Osteoblast (primary cell): ENCODE data around the gene OSBPL5. TPM values are rescaled to one million over a fixed set of nuclear protein-coding genes. Genes with fewer than 3 reads are reported as not detected.

Experiments
- DNase-seq: peaks from one replicate; pipeline ENCODE4 v3.0.0; 2011; ENCODE audit warnings: low spot score, mixed read lengths; ENCODE audit not compliant: insufficient read length; ENCODE audit errors: missing footprints
- H2AFZ ChIP-seq: 2 replicates; pipeline ENCODE4 v1.6.0; 2011; ENCODE audit warnings: mild to moderate bottlenecking, low read length
- H3K27ac ChIP-seq: 2 replicates; pipeline ENCODE4 v1.5.1; 2011; ENCODE audit warnings: mild to moderate bottlenecking, low read depth, low read length, moderate library complexity
- H3K27me3 ChIP-seq: 2 replicates; pipeline ENCODE4 v1.6.0; 2012; ENCODE audit warnings: mild to moderate bottlenecking, control low read depth, inconsistent platforms, low read length, moderate library complexity; ENCODE audit not compliant: insufficient read depth
- H3K36me3 ChIP-seq: 2 replicates; pipeline ENCODE4 v1.5.1; 2011; ENCODE audit warnings: mild to moderate bottlenecking, low read length, control low read depth, moderate library complexity; ENCODE audit not compliant: insufficient read depth
- H3K4me1 ChIP-seq: 2 replicates; pipeline ENCODE4 v1.5.1; 2011; ENCODE audit warnings: mild to moderate bottlenecking, low read length, control low read depth, moderate library complexity; ENCODE audit not compliant: insufficient read depth
- H3K4me2 ChIP-seq: 2 replicates; pipeline ENCODE4 v1.6.0; 2011; ENCODE audit warnings: mild to moderate bottlenecking, low read length; ENCODE audit not compliant: insufficient read depth
- H3K4me3 ChIP-seq: fragments of 200-600 bp; sonication (generic); 3 replicates; pipeline ENCODE4 v1.5.1; 2012; ENCODE audit warnings: mild to moderate bottlenecking, low read length, inconsistent platforms; ENCODE audit not compliant: insufficient read depth
- H3K79me2 ChIP-seq: 2 replicates; pipeline ENCODE4 v1.6.0; 2012; ENCODE audit warnings: mild to moderate bottlenecking, low read length, control low read depth, inconsistent platforms; ENCODE audit not compliant: insufficient read depth
- H3K9me3 ChIP-seq: 2 replicates; pipeline ENCODE4 v1.5.1; 2011; ENCODE audit warnings: low read depth, low read length, control low read depth
- H4K20me1 ChIP-seq: 2 replicates; pipeline ENCODE4 v1.6.0; 2012; ENCODE audit warnings: mild to moderate bottlenecking, low read length, control low read depth; ENCODE audit not compliant: insufficient read depth
- total RNA-seq: library from RNA; depleted of rRNA; stranded (reverse); fragments of >200 nt; gene quantifications from 2 replicates; pipeline ENCODE4 v1.2.3, GENCODE V29; 2012
- TF ChIP-seq, protein P1 (sequence below): IDR thresholded peaks from 2 replicates; pipeline ENCODE4 v1.5.1; 2011; ENCODE audit warnings: mild to moderate bottlenecking, low read depth, low read length, moderate library complexity; ENCODE audit errors: extremely low read depth

The OSBPL5 gene
- total RNA-seq, 1 donor: 49.9 TPM

- Histone ChIP-seq H3K36me3 (peaks cover 5% of the 10 kb centered on the region), H3K4me3 (peak overlapping the region; percentile 33), H2AFZ (no peak overlapping the region), H3K79me2 (peaks cover 97% of the 10 kb centered on the region), H3K9me3 (no peaks in the 10 kb centered on the region), H3K4me1 (peaks cover 42% of the 10 kb centered on the region), H4K20me1 (peaks cover 62% of the 10 kb centered on the region), H3K27me3 (no peaks in the 10 kb centered on the region), H3K4me2 (peak overlapping the region; percentile 67), H3K27ac (peak overlapping the region; percentile 92)
- TF ChIP-seq, protein P1, sequence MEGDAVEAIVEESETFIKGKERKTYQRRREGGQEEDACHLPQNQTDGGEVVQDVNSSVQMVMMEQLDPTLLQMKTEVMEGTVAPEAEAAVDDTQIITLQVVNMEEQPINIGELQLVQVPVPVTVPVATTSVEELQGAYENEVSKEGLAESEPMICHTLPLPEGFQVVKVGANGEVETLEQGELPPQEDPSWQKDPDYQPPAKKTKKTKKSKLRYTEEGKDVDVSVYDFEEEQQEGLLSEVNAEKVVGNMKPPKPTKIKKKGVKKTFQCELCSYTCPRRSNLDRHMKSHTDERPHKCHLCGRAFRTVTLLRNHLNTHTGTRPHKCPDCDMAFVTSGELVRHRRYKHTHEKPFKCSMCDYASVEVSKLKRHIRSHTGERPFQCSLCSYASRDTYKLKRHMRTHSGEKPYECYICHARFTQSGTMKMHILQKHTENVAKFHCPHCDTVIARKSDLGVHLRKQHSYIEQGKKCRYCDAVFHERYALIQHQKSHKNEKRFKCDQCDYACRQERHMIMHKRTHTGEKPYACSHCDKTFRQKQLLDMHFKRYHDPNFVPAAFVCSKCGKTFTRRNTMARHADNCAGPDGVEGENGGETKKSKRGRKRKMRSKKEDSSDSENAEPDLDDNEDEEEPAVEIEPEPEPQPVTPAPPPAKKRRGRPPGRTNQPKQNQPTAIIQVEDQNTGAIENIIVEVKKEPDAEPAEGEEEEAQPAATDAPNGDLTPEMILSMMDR: no peak
- peak; percentile 97 for DNase-seq
Measured at GRCh38 chr11:3153291-3153861, 11.7 kb downstream of the OSBPL5 start.

DNA sequence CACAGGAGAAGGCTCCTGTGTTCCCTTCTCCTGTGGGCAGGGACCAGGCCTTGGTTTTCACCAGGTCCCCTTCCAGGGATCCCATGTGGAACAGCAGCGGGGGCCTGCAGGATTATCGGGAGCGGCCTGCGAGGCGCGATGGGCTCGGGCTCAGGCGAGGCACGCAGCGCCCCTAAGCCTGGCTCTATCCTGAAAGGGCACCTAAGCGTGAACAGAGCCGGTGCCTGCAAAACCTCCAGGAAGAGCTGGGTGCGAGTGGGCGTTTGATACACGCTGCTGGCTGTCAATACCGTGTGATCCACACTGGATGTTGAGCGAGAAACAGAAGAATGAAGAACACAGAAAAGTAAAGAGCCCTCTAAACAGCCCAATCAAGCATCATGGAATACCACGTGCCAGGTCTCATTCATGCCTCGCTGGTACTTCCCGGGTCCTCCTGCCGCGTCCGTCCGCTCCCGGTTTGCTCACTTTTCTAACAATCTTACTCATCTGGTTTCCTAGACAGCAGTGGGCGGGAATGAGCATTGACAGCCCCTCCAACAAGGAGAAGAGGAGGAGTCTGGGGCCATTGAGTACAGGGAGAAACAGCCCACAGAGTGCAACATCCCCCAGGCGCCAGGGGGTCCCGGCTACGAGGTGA lies 12.5 kb downstream of the OSBPL5 start:
- H3K36me3 ChIP-seq: peaks cover 5% of the 10 kb centered on the region
- H3K27ac ChIP-seq: peak overlapping the region; percentile 92
- H3K9me3 ChIP-seq: no peaks in the 10 kb centered on the region
- H3K4me3 ChIP-seq: no peak overlapping the region
- H2AFZ ChIP-seq: no peak overlapping the region
- DNase-seq: peak; percentile 93
- TF ChIP-seq, protein P1: no peak
- H4K20me1 ChIP-seq: peaks cover 62% of the 10 kb centered on the region
- H3K27me3 ChIP-seq: no peaks in the 10 kb centered on the region
- H3K4me2 ChIP-seq: peak overlapping the region; percentile 67
- peaks cover 97% of the 10 kb centered on the region for H3K79me2 ChIP-seq
- peaks cover 46% of the 10 kb centered on the region for H3K4me1 ChIP-seq

GRCh38 chr11:3150726-3151125 lies 14.4 kb downstream of the OSBPL5 start:
- Histone ChIP-seq H3K4me1 (peaks cover 50% of the 10 kb centered on the region), H4K20me1 (peaks cover 72% of the 10 kb centered on the region), H3K79me2 (peaks cover 94% of the 10 kb centered on the region), H3K4me2 (no peak overlapping the region), H3K27ac (no peak overlapping the region), H3K36me3 (peaks cover 5% of the 10 kb centered on the region), H3K9me3 (no peaks in the 10 kb centered on the region), H2AFZ (no peak overlapping the region), H3K4me3 (no peak overlapping the region), H3K27me3 (no peaks in the 10 kb centered on the region)
- no peak for DNase-seq
- TF ChIP-seq, protein P1: no peak

DNA sequence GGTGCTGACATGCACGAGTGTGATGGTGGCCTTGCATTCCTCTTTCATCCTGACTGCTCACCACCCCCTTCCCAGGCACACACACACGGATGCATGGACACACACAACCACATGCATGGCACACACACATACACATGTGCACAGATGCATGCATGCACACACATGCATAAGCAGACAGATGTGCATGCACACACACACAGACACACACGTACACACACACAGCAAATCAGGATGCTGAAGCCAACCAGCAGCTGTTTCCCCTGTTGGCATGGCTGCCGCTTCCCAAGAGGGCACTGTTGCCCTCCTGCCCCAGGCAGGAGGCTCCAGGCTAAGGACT lies 15.3 kb downstream of the OSBPL5 start:
- TF ChIP-seq, protein P1: no peak
- peaks cover 41% of the 10 kb centered on the region for H3K4me1 ChIP-seq
- no peak overlapping the region for H3K27ac ChIP-seq
- H3K36me3 ChIP-seq: peaks cover 5% of the 10 kb centered on the region
- H4K20me1 ChIP-seq: peaks cover 81% of the 10 kb centered on the region
- no peaks in the 10 kb centered on the region for H3K27me3 ChIP-seq
- no peak for DNase-seq
- no peaks in the 10 kb centered on the region for H3K9me3 ChIP-seq
- no peak overlapping the region for H3K4me3 ChIP-seq
- H3K79me2 ChIP-seq: peaks cover 93% of the 10 kb centered on the region
- no peak overlapping the region for H2AFZ ChIP-seq
- no peak overlapping the region for H3K4me2 ChIP-seq
